A549 treated with RU486 at 1 μM for 4 hours (cell line): Measurements from ENCODE around the gene PELI1. TPM values are rescaled to one million over a fixed set of nuclear protein-coding genes. Genes with fewer than 3 reads are reported as not detected.

ENCODE experiments used
- total RNA-seq: library from RNA; stranded (reverse); fragments of 200-300 nt; extraction: Qiagen RNA extraction; gene quantifications from 5 replicates; pipeline ENCODE4 v1.2.3, GENCODE V29; 2022; ENCODE audit warnings: low read depth

PELI1 gene
- 0.69 to 1.4 TPM (median 1.2 TPM) in 5 replicates for total RNA-seq

GRCh38 chr2:64144057-64145013 lies at the start of gene PELI1:
Gene PELI1, minus strand, starts transcription at chr2:64144420. Its CDS starts 36,110 bp downstream, at chr2:64108310.

Other genes with a start within 250 kb of the PELI1 start
- gene VPS54, start 125.0 kb downstream of the PELI1 start, total RNA-seq, result 10.0 to 16.6 TPM (median 15.5 TPM) in 5 replicates